Right lobe of liver (tissue), 6 donors: ENCODE results near the gene CRTC1. TPM values are rescaled to one million over a fixed set of nuclear protein-coding genes. Genes with fewer than 3 reads are reported as not detected.
A peak's percentile ranks its signal among the peaks of the same experiment; 100 is the strongest.

ENCODE experiments used
- ATAC-seq, 4 donors: fragments of 200-7000 bp; cut with Tn5 transposase; one replicate each; pipeline ENCODE4 v1.9.1; 2020; ENCODE audit warnings: mild to moderate bottlenecking in 4 of 4, moderate library complexity in 4 of 4
- DNase-seq, 3 donors: peaks; one replicate each; pipeline ENCODE4 v3.0.0-alpha.2; 2020
- H3K27ac ChIP-seq, 3 donors: fragments of 200-600 bp; one replicate each; pipeline ENCODE4 v1.8.0; 2022
- H3K27me3 ChIP-seq, 2 donors: fragments of 200-600 bp; one replicate each; pipeline ENCODE4 v1.8.0; 2022
- H3K36me3 ChIP-seq, 4 donors: fragments of 200-600 bp; sonication (generic) in 1 of 4; one replicate each; pipeline versions ENCODE4 v1.5.1 to v1.8.0; 2017 to 2022; ENCODE audit warnings: control low read depth in 1 of 4
- H3K4me1 ChIP-seq, 4 donors: fragments of 200-600 bp; sonication (generic) in 1 of 4; one replicate each; pipeline versions ENCODE4 v1.5.1 to v1.8.0; 2017 to 2022; ENCODE audit warnings: control low read depth in 1 of 4
- H3K4me3 ChIP-seq, 3 donors: fragments of 200-600 bp; one replicate each; pipeline ENCODE4 v1.8.0; 2022
- H3K9me3 ChIP-seq, 4 donors: fragments of 200-600 bp; sonication (generic) in 1 of 4; one replicate each; pipeline versions ENCODE4 v1.5.1 to v1.8.0; 2017 to 2022; ENCODE audit warnings: control low read depth in 1 of 4
- CTCF ChIP-seq, 4 donors: fragments of 200-600 bp in 3 of 4; fragments of 450-650 bp in 1 of 4; IDR thresholded peaks; one replicate each; pipeline versions ENCODE4 v1.5.1 to v1.8.0; 2016 to 2022; ENCODE audit warnings: antibody characterized with exemption in 4 of 4, mild to moderate bottlenecking in 2 of 4
- POLR2A ChIP-seq: fragments of 450-650 bp; IDR thresholded peaks from one replicate; pipeline ENCODE4 v1.6.1; 2017; ENCODE audit warnings: antibody characterized with exemption, mild to moderate bottlenecking
- WGBS: methylation state at CpG from one replicate; pipeline ENCODE4 v1.1.6; 2018; ENCODE audit warnings: low coverage, low lambda C conversion rate; ENCODE audit not compliant: insufficient coverage; ENCODE audit errors: missing lambda C conversion rate; 5-methylcytosine and 5-hydroxymethylcytosine counted together
- intact Hi-C, 2 donors: fragments of 100-400 bp; cut with DNase I; formaldehyde crosslinking; loops; one replicate each; pipeline versions ENCODE4 v1.11.2 to v1.14.1; 2022
- total RNA-seq, 6 experiments: library from RNA; depleted of rRNA in 2 of 6; stranded (reverse); fragments of >200 nt in 2 of 6; fragmentation: NEBNext Ultra II Directional in 3 of 6; extraction: Animal tissue kit (Norgen Biotek cat#: 25700) in 3 of 6; gene quantifications; one replicate each; pipeline versions ENCODE4 v1.1.0 to v1.2.4, GENCODE V29; 2016 to 2023
- donor health status: DM: no; HTN: yes; CAD: no.
- donor health status: DM: no; HTN: no; CAD: no.
- donor health status: DM: no; HTN: no; CAD: no.
- donor health status: DM: no; HTN: yes; CAD: no.
- donor health status: DM: no; HTN: yes; CAD: no.

Gene CRTC1
- total RNA-seq, 6 experiments from 2014 or later: 1.7 to 7.2 (median 4.9) TPM

- Histone ChIP-seq H3K4me3 (no peak overlapping the region), H3K36me3 (peaks cover 0 to 19% (median 3%) of the 10 kb centered on the region in 4 donors), H3K9me3 (no peaks in the 10 kb centered on the region), H3K27me3 (no peaks in the 10 kb centered on the region), H3K4me1 (no peaks in the 10 kb centered on the region), H3K27ac (no peak overlapping the region)
- TF ChIP-seq POLR2A (no peak), CTCF (IDR thresholded peaks at IDR 0.05) (no peak)
- WGBS: no CpG with 5 or more reads among the region's 24 CpGs
- ATAC-seq (no peak), DNase-seq (no peak)
- intact Hi-C loops: no loop called here
Observed at GRCh38 chr19:18672044-18672451, 11.4 kb upstream of the CRTC1 start.

GRCh38 chr19:18672606-18673337 lies 10.7 kb upstream of the CRTC1 start:
- ATAC-seq (peak in 3 of 4 donors; percentile 40 to 59 (median 41)), DNase-seq (peak in 1 of 3 donors; percentile 64)
- TF ChIP-seq CTCF (IDR thresholded peaks at IDR 0.05) (no peak), POLR2A (no peak)
- peaks cover 0 to under 1% (median 0%) of the 10 kb centered on the region in 4 donors for H3K4me1 ChIP-seq
- H3K4me3 ChIP-seq: no peak overlapping the region
- peaks cover 0 to 16% (median 3%) of the 10 kb centered on the region in 4 donors for H3K36me3 ChIP-seq
- H3K27me3 ChIP-seq: no peaks in the 10 kb centered on the region
- intact Hi-C loops: no loop called here
- WGBS: 41% methylated on average over 6 of the region's 13 CpGs
- no peaks in the 10 kb centered on the region for H3K9me3 ChIP-seq
- H3K27ac ChIP-seq: no peak overlapping the region

- intact Hi-C loops: no loop called here
- H3K4me3 ChIP-seq: no peak overlapping the region
- no peaks in the 10 kb centered on the region for H3K27me3 ChIP-seq
- no peak for DNase-seq
- TF ChIP-seq POLR2A: no peak
- TF ChIP-seq CTCF (IDR thresholded peaks at IDR 0.05): no peak
- H3K4me1 ChIP-seq: peaks cover 0 to 6% (median 0%) of the 10 kb centered on the region in 4 donors
- H3K27ac ChIP-seq: no peak overlapping the region
- no peak for ATAC-seq
- H3K36me3 ChIP-seq: no peaks in the 10 kb centered on the region
- no peaks in the 10 kb centered on the region for H3K9me3 ChIP-seq
- 30% methylated on average over 5 of the region's 11 CpGs for WGBS
Observed at GRCh38 chr19:18674616-18675015, 8.9 kb upstream of the CRTC1 start.

GRCh38 chr19:18675779-18676178 lies 7.7 kb upstream of the CRTC1 start:
- no peaks in the 10 kb centered on the region for H3K36me3 ChIP-seq
- ATAC-seq (no peak), DNase-seq (no peak)
- H3K27me3 ChIP-seq: no peaks in the 10 kb centered on the region
- TF ChIP-seq POLR2A: no peak
- TF ChIP-seq CTCF (IDR thresholded peaks at IDR 0.05): peak in 3 of 4 donors; percentile 20 to 25 (median 23)
- intact Hi-C loops: no loop called here
- no peak overlapping the region for H3K27ac ChIP-seq
- peaks cover 0 to 6% (median 0%) of the 10 kb centered on the region in 4 donors for H3K4me1 ChIP-seq
- H3K4me3 ChIP-seq: no peak overlapping the region
- H3K9me3 ChIP-seq: no peaks in the 10 kb centered on the region
- whole genome bisulfite sequencing: 0% methylated on average over 1 of the region's 5 CpGs
